ENCODE measurements around the gene ALOX5. TPM values are rescaled to one million over a fixed set of nuclear protein-coding genes. Genes with fewer than 3 reads are reported as not detected.
"Not testable (repeated sequence)": the region's sequence is repeated elsewhere in the genome, so short reads cannot be mapped to it uniquely, and the experiment has no call there.

Gene ALOX5
- polyA plus RNA-seq, 4 donors: 1.9 to 7.3 (median 4.1) TPM

- DNase-seq (ENCODE audit: low read depth in 4 of 4, low spot score in 3 of 4): no peak
These were observed 87.0 kb downstream of the ALOX5 start for GRCh38 chr10:45461034-45461433.

- DNase-seq (ENCODE audit: low read depth in 4 of 4, low spot score in 3 of 4): no peak
These were observed 89.5 kb downstream of the ALOX5 start for GRCh38 chr10:45463244-45464116.

- DNase-seq (ENCODE audit: low read depth in 4 of 4, low spot score in 3 of 4): peak; percentile 49 to 56 (median 52)
These were observed 91.0 kb downstream of the ALOX5 start for GRCh38 chr10:45464958-45465567.

GRCh38 chr10:45466784-45467183, 92.8 kb downstream of the ALOX5 start:
- DNase-seq (ENCODE audit: low read depth in 4 of 4, low spot score in 3 of 4): no peak

- no peak for DNase-seq (ENCODE audit: low read depth in 4 of 4, low spot score in 3 of 4)
These were observed 94.1 kb downstream of the ALOX5 start for GRCh38 chr10:45468079-45468478.

GRCh38 chr10:45470098-45471012, 96.3 kb downstream of the ALOX5 start:
- DNase-seq (ENCODE audit: low read depth in 4 of 4, low spot score in 3 of 4): no peak

GRCh38 chr10:45471059-45471458, 97.0 kb downstream of the ALOX5 start:
- no peak for DNase-seq (ENCODE audit: low read depth in 4 of 4, low spot score in 3 of 4)

GRCh38 chr10:45471531-45472310, 97.7 kb downstream of the ALOX5 start:
- DNase-seq (ENCODE audit: low read depth in 4 of 4, low spot score in 3 of 4): no peak

- no peak for DNase-seq (ENCODE audit: low read depth in 4 of 4, low spot score in 3 of 4)
These were observed 99.1 kb downstream of the ALOX5 start for GRCh38 chr10:45473126-45473525.

GRCh38 chr10:45476559-45476958, 102.5 kb downstream of the ALOX5 start:
- no peak for DNase-seq (ENCODE audit: low read depth in 4 of 4, low spot score in 3 of 4)

GRCh38 chr10:45480294-45480693, 106.3 kb downstream of the ALOX5 start:
- DNase-seq (ENCODE audit: low read depth in 4 of 4, low spot score in 3 of 4): no peak

GRCh38 chr10:45481100-45481499, 107.1 kb downstream of the ALOX5 start:
- DNase-seq (ENCODE audit: low read depth in 4 of 4, low spot score in 3 of 4): not testable (repeated sequence)

GRCh38 chr10:45483002-45483401, 109.0 kb downstream of the ALOX5 start:
- no peak for DNase-seq (ENCODE audit: low read depth in 4 of 4, low spot score in 3 of 4)

GRCh38 chr10:45487735-45488134, 113.7 kb downstream of the ALOX5 start:
- no peak for DNase-seq (ENCODE audit: low read depth in 4 of 4, low spot score in 3 of 4)

- no peak for DNase-seq (ENCODE audit: low read depth in 4 of 4, low spot score in 3 of 4)
These were observed 114.3 kb downstream of the ALOX5 start for GRCh38 chr10:45488365-45488764.

- DNase-seq (ENCODE audit: low read depth in 4 of 4, low spot score in 3 of 4): no peak
These were observed 116.3 kb downstream of the ALOX5 start for GRCh38 chr10:45490277-45490676.

- DNase-seq (ENCODE audit: low read depth in 4 of 4, low spot score in 3 of 4): no peak
These were observed 117.0 kb downstream of the ALOX5 start for GRCh38 chr10:45491061-45491460.

All from right renal pelvis (tissue), 4 donors.